Measurements from ENCODE around the gene P2RY14. TPM values are rescaled to one million over a fixed set of nuclear protein-coding genes. Genes with fewer than 3 reads are reported as not detected.
A peak's percentile ranks its signal among the peaks of the same experiment; 100 is the strongest.

The P2RY14 gene
- total RNA-seq, 1 donor from 2014 or later: not detected

- Histone ChIP-seq H3K4me3 (ENCODE audit: low read depth, low read length) (no peak overlapping the region), H3K27me3 (ENCODE audit: control insufficient read depth, insufficient read depth, low read length) (no peaks in the 10 kb centered on the region), H3K36me3 (ENCODE audit: control insufficient read depth, insufficient read depth, low read length) (no peaks in the 10 kb centered on the region)
- TF ChIP-seq CTCF (IDR thresholded peaks at IDR 0.05; ENCODE audit: insufficient read depth, low read length, poor library complexity, severe bottlenecking): no peak
- no peak for DNase-seq (ENCODE audit: low read depth)
These were observed 51.5 kb downstream of the P2RY14 start for GRCh38 chr3:151226825-151227224.

- Histone ChIP-seq H3K4me3 (ENCODE audit: low read depth, low read length) (no peak overlapping the region), H3K27me3 (ENCODE audit: control insufficient read depth, insufficient read depth, low read length) (no peaks in the 10 kb centered on the region), H3K36me3 (ENCODE audit: control insufficient read depth, insufficient read depth, low read length) (no peaks in the 10 kb centered on the region)
- TF ChIP-seq CTCF (IDR thresholded peaks at IDR 0.05; ENCODE audit: insufficient read depth, low read length, poor library complexity, severe bottlenecking): no peak
- DNase-seq (ENCODE audit: low read depth): peak; percentile 61
These were observed 52.2 kb downstream of the P2RY14 start for GRCh38 chr3:151226088-151226563.

GRCh38 chr3:151225040-151225975, 53.0 kb downstream of the P2RY14 start:
- H3K36me3 ChIP-seq (ENCODE audit: control insufficient read depth, insufficient read depth, low read length): no peaks in the 10 kb centered on the region
- DNase-seq (ENCODE audit: low read depth): no peak
- no peak overlapping the region for H3K4me3 ChIP-seq (ENCODE audit: low read depth, low read length)
- H3K27me3 ChIP-seq (ENCODE audit: control insufficient read depth, insufficient read depth, low read length): no peaks in the 10 kb centered on the region
- TF ChIP-seq CTCF (IDR thresholded peaks at IDR 0.05; ENCODE audit: insufficient read depth, low read length, poor library complexity, severe bottlenecking): no peak

- no peak for DNase-seq (ENCODE audit: low read depth)
- no peak overlapping the region for H3K4me3 ChIP-seq (ENCODE audit: low read depth, low read length)
- TF ChIP-seq CTCF (IDR thresholded peaks at IDR 0.05; ENCODE audit: insufficient read depth, low read length, poor library complexity, severe bottlenecking): no peak
- H3K27me3 ChIP-seq (ENCODE audit: control insufficient read depth, insufficient read depth, low read length): no peaks in the 10 kb centered on the region
- no peaks in the 10 kb centered on the region for H3K36me3 ChIP-seq (ENCODE audit: control insufficient read depth, insufficient read depth, low read length)
These were observed 54.0 kb downstream of the P2RY14 start for GRCh38 chr3:151224268-151224866.

GRCh38 chr3:151219056-151219455, 59.3 kb downstream of the P2RY14 start:
- no peak for TF ChIP-seq CTCF (IDR thresholded peaks at IDR 0.05; ENCODE audit: insufficient read depth, low read length, poor library complexity, severe bottlenecking)
- DNase-seq (ENCODE audit: low read depth): peak; percentile 72
- Histone ChIP-seq H3K27me3 (ENCODE audit: control insufficient read depth, insufficient read depth, low read length) (no peaks in the 10 kb centered on the region), H3K4me3 (ENCODE audit: low read depth, low read length) (no peak overlapping the region), H3K36me3 (ENCODE audit: control insufficient read depth, insufficient read depth, low read length) (no peaks in the 10 kb centered on the region)
